ENCODE results near the gene TMC5.
"Not testable (repeated sequence)": the region's sequence is repeated elsewhere in the genome, so short reads cannot be mapped to it uniquely, and the experiment has no call there.

Gene TMC5

DNA sequence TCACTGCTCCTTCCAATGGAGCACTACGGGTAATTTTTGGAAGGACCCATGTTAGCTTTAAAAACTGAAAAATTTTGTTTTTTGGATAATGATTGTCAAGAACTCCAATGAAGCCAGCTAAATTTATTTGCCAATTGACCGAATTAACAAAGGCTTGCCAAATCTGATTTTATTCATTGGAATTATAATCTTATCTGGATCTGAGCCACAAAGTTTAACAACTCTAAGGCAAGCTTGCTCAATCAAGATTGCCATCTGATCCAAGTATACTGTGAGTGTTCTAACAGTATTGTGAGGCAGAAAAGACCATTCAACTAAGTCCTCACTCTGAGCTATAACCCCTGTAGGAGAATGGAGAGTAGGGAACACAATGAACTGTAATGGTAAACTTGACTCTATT, 20.3 kb upstream of the TMC5 start:
- not testable (repeated sequence) for DNase-seq

DNA sequence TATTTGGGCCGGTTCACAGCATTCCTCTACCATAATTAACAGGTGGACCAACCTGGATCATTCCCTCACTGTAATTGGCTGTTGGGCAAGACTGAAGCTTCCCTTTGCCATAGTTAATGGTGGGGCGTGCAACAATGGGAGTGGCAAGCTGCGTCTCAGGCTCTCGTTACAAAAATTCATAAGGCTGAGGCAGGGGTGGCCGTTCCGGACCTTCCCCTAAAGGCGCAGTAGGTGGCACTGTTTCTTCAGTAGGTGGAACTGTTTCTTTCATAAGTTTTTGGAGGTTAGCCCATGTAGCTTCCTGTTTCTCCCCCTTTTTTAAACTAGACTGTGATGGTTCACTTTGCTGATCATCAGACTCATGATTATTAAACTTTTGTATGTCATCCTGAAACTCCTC, 17.0 kb upstream of the TMC5 start:
- no peak for DNase-seq

DNA sequence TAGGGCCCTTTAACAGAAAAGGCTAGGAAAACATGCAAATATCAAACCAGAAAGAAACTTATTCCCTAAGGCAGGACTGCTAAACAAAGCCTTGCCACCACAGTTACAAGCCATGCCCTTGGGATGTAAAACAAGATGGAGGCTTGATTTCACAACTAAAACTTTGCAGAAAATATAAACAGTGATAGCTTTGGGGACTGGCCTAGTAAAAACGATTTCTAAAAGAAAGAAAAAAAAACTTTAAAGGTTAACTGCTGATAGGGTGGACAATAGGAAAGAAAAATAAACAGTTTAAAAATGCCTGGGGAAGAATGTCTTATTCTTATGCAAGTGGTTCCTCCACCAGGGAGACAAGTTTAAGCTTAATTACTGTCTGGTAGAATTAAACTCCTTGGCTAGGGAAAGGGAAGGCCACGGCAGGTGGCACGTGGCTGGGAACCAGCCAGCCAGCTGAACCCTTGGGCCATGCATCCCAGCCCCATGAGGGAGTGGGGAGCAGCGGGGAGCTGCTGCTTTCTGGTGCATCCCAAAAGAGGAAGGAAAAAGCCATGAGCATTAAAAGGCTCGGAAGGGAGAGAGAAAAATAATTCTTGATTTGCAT, 10.7 kb upstream of the TMC5 start:
- DNase-seq = no peak

DNA sequence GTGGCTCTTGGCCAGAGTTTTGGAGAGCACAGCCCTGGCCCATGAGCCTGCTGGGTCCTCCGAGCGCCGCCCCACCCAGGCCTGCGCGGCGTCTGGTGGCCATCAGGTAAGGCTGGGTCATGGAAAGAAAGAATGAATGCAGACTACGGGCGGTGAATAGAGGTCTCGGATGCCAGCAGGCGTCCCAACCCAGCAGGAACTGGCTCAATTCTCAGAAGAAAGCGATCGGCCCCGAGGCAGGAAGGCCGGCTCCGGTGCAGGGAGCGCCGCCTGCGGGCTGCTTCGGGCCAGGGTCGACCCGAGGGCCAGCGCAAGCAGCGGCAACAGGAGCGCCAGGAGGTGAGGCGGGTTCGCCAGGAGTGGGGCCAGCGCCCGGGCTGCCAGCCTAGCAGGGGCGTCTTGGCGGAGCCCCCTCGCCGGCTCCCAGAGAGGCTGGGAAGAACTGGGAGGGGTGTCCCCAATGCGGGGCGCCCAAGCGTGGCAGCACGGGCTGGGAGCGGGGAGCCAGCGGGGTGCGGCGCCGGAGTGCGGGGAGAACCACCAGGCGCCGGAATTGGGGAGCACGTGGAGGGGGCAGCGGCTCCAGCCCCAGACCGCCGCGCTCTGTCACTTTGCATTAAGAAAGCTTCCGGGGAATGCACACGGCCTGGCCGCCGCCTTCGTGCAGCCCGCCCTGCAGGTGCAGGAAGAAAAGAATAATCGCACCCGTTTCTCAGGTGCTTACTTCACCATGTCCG, 7.1 kb upstream of the TMC5 start:
- DNase-seq = peak; percentile 51

DNA sequence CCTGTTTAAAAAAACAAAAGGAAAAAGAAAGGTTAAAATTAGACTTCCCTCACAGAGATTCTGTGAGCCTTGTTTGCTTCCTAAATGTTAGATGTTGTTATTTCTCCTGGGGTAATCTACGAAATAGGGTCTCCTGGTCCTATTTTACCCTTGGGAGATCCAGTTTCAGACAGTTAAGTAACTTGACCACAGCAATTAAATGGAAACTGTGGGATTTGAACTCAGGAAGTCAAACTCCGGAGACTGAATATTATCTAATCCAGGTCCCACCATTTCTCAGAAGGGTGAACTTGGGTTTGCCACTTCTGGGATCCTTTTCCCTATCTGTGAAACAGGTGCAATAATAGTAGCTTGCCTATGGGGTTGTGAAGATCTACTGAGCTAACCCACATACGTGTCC, 6.4 kb upstream of the TMC5 start:
- no peak for DNase-seq

DNA sequence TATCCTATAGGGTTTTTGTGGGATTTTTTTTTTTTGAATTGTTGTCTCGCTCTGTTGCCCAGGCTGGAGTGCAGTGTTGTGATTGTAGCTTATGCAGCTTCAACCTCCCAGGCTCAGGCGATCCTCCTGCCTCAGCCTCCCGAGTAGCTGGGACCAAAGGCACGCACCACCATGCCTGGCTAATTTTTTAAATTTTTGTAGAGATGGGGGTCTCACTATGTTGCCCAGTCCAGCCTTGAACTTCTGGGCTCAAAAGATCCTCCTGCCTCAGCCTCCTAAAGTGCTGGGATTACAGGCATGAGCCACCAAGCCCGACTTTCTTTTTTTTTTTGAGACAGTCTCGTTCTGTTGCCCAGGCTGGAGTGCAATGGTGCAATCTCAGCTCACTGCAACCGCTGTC, 5.6 kb upstream of the TMC5 start:
- not testable (repeated sequence) for DNase-seq

DNA sequence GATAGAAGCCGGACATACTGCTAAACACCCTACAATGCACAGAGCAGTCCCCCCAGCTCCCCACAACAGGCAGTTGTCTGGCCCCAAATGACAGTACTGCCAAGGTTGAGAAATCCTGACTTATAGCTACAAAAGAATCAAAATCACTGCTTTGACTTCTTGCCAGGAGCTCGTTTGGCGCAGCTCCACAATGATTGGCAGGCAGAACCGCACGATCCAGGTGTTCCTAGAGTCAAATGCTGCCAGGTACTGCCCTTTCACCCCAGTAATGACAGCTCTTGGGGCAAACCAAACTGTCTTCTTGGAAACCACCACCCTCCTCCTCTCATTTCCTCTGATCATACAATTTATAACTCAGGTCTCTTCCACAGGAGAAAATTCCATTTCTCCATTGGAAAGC, 2.2 kb upstream of the TMC5 start:
- no peak for DNase-seq

DNA sequence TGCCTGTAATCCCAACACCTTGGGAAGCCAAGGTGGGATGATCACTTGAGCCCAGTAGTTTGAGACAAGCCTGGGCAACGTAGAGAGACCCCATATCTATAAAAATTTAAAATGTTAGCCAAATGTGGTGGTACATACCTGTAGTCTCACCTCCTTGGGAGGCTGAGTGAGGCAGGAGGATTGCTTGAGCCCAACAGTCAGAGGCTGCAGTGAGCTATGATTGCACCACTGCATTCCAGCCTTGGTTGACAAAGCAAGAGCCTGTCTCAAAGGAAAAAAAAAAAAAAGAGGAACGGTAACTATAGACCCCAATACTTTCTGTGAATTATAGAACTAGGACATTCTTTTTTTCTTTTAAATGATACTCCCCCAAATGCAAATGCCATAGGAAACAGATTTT, 1.8 kb upstream of the TMC5 start:
- DNase-seq = no peak

DNA sequence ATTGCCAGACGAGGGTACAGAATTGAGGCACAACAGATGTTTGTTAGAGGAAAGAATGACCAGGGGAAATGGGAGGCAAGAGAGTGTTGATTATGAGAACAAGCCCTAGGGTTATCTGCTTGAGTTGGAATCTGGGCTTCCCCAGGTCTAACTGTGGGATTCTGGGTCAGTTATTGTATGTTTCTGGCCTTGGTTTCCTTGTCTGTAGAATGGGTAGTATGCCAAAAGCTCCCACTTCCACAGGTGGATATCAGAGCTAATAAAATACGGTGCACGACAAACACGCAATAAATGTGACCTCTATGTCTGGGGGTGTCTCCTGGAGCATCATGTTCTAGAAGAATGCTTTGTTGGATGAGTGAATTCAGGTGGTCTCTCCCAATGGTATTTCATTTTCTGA, 517 bp downstream of the TMC5 start:
- no peak for DNase-seq

DNA sequence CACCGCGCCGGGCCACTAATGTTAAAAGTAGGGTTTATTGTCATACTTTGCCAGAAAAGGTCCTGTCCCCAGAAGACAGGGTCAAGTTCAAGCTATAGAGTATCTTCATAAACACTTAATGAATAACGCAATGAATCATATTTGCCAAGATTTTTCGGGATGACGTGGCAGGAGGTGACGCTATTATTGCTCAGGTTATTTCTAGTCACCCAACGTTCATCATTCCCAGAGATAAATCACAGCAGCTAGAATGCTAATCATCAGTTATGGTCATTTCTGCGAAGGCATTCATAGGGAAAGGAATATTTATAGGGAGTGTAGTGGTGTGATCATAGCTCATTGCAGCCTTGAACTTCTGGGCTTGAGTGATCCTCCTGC, 2.0 kb downstream of the TMC5 start:
- no peak for DNase-seq

DNA sequence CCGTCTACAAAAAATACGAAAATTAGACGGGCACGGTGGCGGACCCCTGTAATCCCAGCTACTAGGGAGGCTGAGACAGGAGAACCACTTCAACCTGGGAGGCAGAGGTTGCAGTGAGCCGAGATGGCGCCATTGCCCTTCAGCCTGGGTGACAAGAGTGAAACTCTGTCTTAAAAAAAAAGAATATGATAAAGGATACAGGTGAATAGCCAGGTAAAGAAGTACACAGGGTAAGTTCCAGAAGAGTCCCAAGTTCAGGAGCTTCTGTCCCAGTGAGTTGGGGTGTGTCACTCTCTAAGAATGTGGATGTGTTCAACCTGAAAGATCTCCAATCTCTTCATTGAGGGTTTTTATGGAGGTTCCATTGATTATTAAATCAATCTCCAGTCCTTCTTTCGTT, 6.8 kb downstream of the TMC5 start:
- no peak for DNase-seq

DNA sequence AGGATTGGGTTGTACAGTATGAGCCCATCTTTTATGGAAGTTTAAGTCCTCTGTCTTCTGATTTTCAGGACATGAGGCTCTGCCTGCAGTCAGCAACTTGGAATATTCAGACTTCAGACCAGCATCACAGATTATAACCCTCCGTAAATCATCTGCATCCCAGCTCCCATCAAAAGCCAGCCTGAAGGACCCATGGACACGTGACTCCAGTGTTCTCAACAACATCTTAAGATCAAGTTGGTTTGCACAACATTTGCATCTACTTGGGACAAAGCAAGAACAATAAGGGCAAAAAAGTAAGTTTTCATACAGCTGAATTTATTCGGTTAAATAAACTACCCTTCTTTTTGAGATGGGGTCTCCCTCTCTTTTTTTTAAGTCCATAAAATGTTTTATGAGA, 12.7 kb downstream of the TMC5 start:
- no peak for DNase-seq

DNA sequence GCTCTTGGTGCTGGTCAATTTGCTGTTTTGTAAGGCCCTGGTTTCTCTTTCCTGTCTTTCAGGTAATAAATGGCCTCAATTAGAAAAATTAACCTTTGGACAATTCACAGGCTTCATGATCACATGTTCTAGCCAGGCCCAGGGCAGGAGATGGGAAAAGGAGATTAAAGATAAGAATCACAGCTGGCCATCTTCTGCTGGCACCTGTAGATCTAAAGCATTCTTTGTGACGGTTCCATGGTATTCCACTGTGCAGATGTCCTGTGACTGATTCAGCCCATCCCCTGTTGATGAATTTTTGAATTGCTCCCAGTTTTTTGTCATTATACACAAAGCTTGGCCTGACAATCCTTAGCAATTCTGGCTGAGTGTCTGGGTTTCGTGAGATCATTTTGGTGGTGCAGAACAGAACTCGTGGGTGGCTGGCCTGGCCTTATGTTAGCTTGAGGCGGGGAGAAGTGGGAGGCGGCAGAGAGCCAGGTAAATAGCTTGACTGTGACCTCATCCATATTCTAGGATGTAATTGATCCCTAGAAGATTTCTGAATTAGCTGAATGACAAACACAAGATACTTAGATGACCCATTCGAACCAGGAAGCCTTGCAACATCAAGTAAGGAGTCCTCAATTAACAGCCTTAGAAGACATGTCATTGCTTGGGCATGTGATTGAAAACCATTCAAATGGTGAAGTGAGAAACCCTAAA, 14.1 kb downstream of the TMC5 start:
- DNase-seq = no peak

DNA sequence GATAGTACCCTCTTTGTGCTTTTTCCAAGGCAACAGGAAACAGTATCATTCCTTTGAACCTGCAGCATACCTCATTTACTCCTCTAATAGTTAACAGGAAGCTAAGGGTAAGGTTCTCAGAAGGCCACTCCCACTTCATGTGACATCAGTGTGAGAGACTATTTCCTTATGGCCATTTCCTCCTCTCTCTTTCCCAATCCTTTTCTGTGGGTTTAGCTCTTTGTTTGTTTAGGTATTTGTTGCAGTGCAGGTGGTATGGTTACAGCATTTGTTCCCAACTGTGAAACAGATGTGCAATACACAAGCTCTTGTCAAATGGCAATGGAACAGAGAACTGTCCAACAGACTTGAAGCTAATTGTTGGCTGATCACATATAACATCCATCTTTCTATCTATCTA, 14.7 kb downstream of the TMC5 start:
- DNase-seq = no peak

DNA sequence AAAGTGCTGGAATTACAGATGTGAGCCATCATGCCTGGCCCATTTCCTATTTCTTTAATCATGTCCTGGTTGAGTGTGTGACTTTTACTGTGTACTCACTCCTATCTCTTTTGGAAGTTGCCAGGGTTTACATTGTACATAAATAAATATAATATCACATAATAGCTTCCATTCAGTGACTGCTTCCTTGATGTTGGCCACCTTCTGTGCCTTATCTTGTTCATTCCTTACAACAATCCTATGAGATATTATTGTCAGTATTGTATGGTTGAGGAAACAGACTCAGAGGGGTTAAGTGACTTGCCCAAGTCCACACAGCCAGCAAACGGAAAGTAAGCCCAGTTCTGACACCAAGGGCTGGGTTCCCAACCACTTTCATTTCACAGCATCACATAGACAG, 16.9 kb downstream of the TMC5 start:
- no peak for DNase-seq

DNA sequence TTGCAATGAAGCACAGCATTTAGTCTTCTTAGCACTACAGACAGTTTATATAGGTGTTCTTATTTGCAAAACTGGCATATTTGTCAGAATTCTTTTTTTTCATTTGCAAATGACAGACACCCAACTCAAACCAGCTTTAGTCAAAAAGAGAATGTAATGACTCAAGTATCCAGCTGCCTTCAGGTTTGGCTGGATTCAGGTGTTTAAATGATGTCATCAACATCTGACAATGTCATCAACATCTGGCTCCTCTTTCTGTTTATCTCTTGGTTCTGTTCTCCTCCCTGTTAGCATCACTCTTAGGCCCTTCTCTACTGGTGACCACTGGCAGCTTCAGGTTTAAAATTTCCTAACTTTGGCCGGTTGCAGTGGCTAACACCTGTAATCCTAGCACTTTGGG, 18.9 kb downstream of the TMC5 start:
- no peak for DNase-seq

DNA sequence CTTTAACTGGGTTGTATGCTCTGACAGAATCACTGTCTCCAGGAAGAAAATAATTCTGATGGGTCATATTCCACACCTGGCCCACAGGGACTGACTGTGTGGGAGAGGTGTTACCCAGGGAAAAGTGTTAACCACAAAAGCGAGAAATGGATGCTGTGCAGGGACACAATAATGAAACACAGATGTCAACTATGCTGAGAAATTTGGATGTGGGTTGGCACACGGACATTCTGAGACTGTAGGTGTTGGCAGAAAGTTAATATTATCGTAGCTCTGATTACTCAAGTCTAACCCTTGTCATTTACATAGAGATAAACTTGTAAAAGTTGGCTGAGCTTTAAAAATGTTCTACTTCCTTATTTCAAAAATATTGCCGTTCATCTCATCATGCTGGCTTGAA, 19.6 kb downstream of the TMC5 start:
- no peak for DNase-seq

DNA sequence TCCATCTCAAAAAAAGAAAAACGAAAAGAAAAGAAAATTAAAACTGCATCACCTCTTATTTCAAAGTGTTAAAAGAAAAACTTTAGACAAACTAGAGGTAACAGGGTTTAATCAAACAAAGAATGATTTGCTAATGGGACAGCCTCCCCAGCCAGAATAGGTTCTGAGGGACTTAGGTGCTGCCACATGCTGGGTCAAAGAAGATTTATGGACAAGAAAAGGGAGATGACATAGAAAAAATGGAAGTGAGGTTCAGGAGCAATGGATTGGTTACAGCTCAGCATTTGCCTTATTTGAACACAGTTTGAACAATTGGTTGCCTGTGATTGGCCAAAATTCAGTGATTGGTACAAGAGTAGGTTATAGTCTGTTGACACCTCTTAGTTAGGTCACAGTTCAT, 21.1 kb downstream of the TMC5 start:
- no peak for DNase-seq

DNA sequence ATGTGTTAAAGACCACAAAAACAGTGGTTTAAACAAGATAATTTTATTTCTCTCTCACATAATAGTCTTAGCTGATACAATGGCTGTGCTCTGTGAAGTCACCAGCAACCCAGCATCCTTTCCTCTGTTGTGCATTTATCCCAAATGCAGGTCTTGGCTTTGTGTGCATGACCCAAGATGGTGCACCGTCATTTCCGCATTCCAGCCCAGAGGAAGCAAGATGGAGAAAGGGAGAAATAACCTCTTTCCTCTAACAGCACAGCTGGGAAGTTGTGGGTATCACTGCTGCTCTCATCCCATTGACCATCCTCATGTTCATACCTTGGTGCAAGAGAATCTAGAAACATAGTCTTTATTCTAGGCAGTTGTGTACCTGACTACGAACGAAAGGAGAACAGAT, 21.8 kb downstream of the TMC5 start:
- no peak for DNase-seq

DNA sequence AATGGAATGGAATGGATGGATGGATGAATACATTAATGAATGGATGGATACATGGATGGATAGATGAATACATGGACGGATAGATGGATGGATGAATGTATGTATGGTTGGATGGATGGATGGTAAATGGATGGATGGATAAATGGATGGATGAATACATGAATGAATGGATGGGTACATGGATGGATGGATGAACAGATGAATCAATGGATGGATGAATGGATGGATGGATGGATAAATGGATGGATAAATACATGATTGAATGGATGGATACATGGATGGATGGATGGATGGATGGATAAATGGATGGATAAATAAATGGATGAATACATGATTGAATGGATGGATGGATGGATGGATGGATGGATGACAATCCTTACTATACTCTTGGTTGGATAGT, 26.0 kb downstream of the TMC5 start:
- DNase-seq = no peak

DNA sequence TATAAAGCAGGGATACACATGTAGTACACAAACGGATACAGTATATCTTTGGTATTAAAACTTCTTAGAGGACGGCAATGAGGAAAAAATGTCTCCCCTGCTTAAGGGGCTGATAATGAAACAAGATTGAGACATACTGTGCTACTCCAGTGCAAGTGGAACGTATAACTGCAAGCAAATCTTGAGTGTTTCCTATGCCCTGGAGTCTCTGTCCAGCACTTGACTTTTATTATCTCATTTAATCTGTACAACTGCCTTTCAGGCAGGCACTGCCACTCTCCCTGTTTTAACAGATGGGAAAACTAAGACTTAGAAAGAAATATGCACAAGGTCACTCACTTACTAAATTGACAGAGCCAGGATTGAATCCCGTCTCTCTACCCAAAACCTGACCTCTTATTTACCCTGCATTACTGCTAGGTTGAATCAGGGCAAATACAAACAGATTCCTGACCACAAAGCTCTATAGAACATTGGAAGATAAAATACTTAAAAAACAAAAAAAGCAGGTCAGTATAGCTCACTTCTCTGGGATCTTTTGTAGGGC, 28.7 kb downstream of the TMC5 start:
- no peak for DNase-seq

DNA sequence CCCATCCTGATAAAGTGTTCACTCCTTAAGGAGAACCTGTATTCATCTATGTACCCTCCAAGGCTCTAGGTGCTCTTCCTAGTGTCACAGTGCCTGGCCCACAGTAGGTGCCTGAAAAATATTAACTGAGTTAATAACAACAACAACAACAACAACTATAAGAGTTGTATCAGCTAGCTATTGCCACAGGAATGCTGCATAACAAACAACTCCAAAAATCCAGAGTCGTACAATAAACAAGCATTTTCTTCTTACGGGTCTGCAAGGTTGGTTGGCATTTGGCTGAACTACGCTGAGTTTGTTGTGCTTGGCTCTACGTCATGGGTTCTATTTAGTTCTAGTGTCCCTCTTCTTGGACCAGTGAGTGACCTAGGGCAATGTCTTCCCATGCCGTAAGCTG, 29.2 kb downstream of the TMC5 start:
- no peak for DNase-seq

DNA sequence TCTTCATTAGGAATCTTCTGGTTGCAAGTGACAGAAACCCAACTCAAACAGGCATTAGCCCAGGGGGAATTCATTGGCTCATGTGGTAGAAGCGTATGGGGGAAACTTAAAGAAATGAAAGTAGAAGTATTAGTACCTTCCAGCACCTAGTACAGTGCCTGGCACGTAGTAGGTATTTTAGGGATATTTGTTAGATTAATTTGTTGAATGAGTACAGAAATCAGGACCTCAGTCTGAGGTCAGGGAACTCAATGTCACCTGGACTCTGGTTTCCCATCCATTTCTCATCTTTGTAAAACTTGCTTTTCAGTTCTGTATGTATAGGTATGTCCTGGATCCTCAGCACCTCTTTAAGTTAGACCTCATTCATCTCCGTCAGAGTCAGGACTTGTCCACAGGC, 32.5 kb downstream of the TMC5 start:
- no peak for DNase-seq

Measured in right kidney (tissue), 1 donor.